ENCODE results near the gene REL. TPM values are rescaled to one million over a fixed set of nuclear protein-coding genes. Genes with fewer than 3 reads are reported as not detected.
"Not testable (repeated sequence)": the region's sequence is repeated elsewhere in the genome, so short reads cannot be mapped to it uniquely, and the experiment has no call there.

The REL gene
- total RNA-seq, 1 donor from 2014 or later: 29.1 TPM

- intact Hi-C loops (cut with DNase I): no loop called here
- Histone ChIP-seq H3K4me1 (no peaks in the 10 kb centered on the region), H3K9me3 (no peaks in the 10 kb centered on the region), H3K27me3 (no peaks in the 10 kb centered on the region), H3K4me3 (no peak overlapping the region), H3K27ac (no peak overlapping the region), H3K36me3 (peaks cover 92% of the 10 kb centered on the region)
- TF ChIP-seq CTCF (IDR thresholded peaks at IDR 0.05): no peak
- ATAC-seq (no peak), DNase-seq (no peak)
Measured at GRCh38 chr2:60899230-60899891, 18.0 kb downstream of the REL start.

GRCh38 chr2:60899892-60900249, 18.5 kb downstream of the REL start:
- Histone ChIP-seq H3K36me3 (peaks cover 87% of the 10 kb centered on the region), H3K27ac (no peak overlapping the region)
- intact Hi-C loops (cut with DNase I): no loop called here

GRCh38 chr2:60901296-60901695, 19.9 kb downstream of the REL start:
- H3K27ac ChIP-seq; intact Hi-C loops (cut with DNase I); H3K9me3 ChIP-seq; H3K4me3 ChIP-seq; ATAC-seq; H3K27me3 ChIP-seq; H3K4me1 ChIP-seq; DNase-seq: not testable (repeated sequence)
- peaks cover 86% of the 10 kb centered on the region for H3K36me3 ChIP-seq

More at GRCh38 chr2:60899892-60900249, 18.5 kb downstream of the REL start:
- no peaks in the 10 kb centered on the region for H3K4me1 ChIP-seq
- DNase-seq (no peak), ATAC-seq (no peak)
- no peaks in the 10 kb centered on the region for H3K9me3 ChIP-seq
- no peak for TF ChIP-seq CTCF (IDR thresholded peaks at IDR 0.05)
- H3K27me3 ChIP-seq: no peaks in the 10 kb centered on the region
- no peak overlapping the region for H3K4me3 ChIP-seq

- H3K4me1 ChIP-seq; ATAC-seq; DNase-seq; H3K27ac ChIP-seq; H3K9me3 ChIP-seq; H3K4me3 ChIP-seq; intact Hi-C loops (cut with DNase I); H3K27me3 ChIP-seq: not testable (repeated sequence)
- H3K36me3 ChIP-seq: peaks cover 54% of the 10 kb centered on the region
Measured at GRCh38 chr2:60905867-60906266, 24.5 kb downstream of the REL start.

GRCh38 chr2:60906395-60906794, 25.0 kb downstream of the REL start:
- H3K4me3 ChIP-seq: no peak overlapping the region
- no peaks in the 10 kb centered on the region for H3K4me1 ChIP-seq
- peaks cover 49% of the 10 kb centered on the region for H3K36me3 ChIP-seq
- H3K27me3 ChIP-seq: no peaks in the 10 kb centered on the region
- H3K9me3 ChIP-seq: no peaks in the 10 kb centered on the region
- no peak for TF ChIP-seq CTCF (IDR thresholded peaks at IDR 0.05)
- H3K27ac ChIP-seq: no peak overlapping the region
- intact Hi-C loops (cut with DNase I): no loop called here
- DNase-seq (no peak), ATAC-seq (no peak)

- Histone ChIP-seq H3K36me3 (peaks cover 40% of the 10 kb centered on the region), H3K27ac (no peak overlapping the region), H3K9me3 (no peaks in the 10 kb centered on the region), H3K4me1 (no peaks in the 10 kb centered on the region), H3K27me3 (no peaks in the 10 kb centered on the region), H3K4me3 (no peak overlapping the region)
- TF ChIP-seq CTCF (IDR thresholded peaks at IDR 0.05): no peak
- ATAC-seq (no peak), DNase-seq (no peak)
- intact Hi-C loops (cut with DNase I): no loop called here
Measured at GRCh38 chr2:60907329-60907728, 26.0 kb downstream of the REL start.
